HTR-8/SVneo (cell line): ENCODE data around the gene GNB1.
"Not testable (repeated sequence)": the region's sequence is repeated elsewhere in the genome, so short reads cannot be mapped to it uniquely, and the experiment has no call there.

Experiments
- DNase-seq: peaks from one replicate; pipeline ENCODE4 v3.0.0; 2011; ENCODE audit warnings: low spot score, mixed read lengths; ENCODE audit not compliant: insufficient read length
- FAIRE-seq: peaks from 2 replicates; lab custom pipeline; 2011; peaks lifted over from hg19 to GRCh38; lab: Jason Lieb, UNC

The GNB1 gene

DNA sequence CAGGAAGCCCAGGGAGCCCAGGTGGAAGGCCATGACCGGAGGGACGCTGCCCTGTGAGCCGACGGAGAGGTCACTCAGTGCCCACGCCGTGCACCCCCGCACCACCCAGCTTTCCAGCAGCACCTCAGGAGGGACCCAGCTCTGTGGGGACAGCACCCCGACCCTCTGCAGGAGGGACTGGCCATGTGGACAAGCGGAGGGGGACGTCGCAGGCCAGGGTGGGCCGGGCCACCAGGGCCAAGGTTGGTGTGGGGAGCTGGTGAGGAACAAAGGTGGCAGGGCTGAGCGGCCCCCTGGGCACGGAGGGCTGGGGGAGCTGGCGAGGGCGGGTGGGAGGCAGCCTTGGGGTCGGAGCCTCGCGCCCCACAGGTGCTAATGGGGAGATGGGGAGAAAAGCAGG is 135.5 kb downstream of the GNB1 start:
- FAIRE-seq (no peak), DNase-seq (no peak)

DNA sequence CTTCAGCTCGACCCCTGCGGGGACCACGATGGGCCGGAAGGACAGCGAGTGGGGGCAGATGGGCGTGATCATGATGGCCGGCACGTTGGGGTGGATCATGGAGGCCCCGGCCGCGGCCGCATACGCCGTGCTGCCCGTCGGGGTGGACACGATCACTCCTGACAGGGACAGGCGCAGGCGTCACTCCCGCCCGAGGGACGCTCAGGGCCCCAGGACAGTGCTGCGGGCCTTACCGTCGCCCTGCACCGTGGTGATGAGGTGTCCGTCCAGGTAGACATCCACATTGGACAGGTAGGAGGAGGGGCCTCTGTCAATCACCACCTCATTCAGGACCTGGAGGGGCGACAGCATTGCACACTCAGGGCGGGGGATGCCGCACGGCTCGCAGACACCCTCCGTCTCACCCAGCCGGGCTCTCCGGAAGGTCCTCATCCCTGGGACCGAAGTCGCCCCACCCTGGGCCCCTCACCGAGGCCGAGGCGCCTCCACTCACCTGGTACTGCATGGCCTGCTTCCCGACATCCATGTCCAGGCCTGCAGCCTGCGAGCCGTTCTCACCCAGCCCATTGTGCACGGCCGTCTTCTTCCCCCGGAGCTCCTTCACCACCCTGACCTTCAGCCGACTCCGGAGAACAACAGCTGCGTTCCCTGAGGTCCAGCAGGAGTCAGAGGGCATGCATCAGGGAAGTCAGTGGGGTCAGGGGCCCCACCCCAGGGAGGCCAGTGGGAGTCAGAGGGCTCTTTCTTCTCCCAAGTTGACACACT is 136.7 kb downstream of the GNB1 start:
- DNase-seq (no peak), FAIRE-seq (no peak)

DNA sequence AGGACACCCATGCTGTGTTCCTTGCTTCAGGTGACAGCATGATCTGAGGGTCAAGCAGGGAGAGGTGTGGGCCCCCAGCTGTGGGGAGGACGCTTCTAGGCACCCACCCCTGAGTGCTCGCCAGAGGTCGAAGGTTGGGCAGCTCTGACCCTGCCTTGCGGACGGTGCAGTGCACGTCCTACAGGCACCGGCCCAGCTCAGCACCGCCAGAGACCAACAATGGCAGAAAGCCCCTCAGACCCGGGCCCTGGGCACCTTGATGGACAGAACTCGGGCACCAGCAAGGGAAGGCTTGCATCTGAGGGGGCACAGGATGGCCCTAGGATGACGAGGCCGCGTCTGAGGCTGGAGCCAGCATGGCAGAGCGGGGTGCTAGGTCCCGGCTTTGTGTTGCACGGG is 137.3 kb downstream of the GNB1 start:
- FAIRE-seq (no peak), DNase-seq (no peak)

DNA sequence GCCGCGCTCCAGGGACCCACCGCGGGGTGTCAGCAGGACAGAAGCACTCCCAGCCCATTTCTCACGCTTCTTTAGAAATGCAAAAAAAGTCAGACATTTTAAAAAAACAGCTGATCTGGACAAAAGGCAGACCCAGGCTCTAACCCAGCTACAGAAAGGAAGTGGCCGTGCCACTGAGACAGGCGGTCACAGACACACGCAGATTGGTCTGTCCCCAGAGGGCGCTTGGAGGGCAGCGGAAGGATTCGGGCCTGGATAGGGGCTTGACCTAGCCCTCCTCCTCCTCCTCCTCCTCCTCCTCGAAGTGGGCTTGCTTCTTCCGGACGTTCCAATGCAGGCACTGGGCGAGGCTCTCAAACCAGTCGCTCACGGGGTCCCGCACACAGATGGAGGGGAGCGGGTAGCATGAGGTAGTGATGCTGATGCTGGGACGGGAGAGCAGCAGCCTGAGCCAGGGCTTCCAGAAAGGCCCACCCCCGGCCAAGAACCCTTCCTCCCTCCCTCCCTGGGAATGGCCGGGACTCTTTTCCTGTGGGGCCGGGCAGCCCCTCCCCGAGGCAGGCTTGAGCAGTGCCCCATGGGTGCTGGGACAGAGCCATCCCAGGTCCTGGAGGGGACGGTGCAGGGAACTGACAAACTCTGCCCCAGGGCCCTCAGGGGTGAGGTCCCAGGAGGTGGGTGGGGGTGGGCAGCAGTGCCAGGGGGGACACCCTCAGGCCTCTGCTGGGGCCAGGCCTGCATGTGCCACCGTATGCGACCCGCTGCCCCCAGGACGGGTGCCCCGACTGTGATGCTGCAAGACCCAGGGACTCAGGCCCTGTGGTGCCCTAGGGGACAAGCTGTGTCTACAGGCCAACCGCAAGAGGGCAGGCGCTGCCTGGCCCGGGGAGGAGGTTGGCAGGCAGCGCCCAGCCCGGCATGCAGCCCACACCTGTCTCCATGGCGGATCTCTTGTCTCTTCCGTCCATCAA is 138.0 kb downstream of the GNB1 start:
- DNase-seq (no peak), FAIRE-seq (no peak)

DNA sequence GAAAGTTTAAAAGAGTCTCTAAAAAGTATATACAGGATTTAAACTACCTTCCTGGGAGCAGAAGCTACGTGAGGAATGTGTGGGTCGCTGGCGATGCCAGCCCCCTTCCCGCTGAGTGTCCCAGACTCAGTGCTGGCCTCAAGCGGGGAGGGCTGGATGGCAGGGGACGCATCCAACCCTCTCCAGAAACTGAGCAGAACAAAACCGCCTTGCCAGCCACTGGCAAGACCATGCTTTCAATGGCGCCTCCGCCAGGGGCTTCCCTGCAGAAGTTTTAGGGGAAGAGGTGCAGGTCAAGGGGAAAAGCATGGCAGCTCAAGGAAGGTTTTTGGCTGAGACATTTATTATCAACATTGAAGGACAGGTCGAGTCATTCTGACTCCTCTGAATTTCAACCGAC is 138.7 kb downstream of the GNB1 start:
- FAIRE-seq, result no peak

DNA sequence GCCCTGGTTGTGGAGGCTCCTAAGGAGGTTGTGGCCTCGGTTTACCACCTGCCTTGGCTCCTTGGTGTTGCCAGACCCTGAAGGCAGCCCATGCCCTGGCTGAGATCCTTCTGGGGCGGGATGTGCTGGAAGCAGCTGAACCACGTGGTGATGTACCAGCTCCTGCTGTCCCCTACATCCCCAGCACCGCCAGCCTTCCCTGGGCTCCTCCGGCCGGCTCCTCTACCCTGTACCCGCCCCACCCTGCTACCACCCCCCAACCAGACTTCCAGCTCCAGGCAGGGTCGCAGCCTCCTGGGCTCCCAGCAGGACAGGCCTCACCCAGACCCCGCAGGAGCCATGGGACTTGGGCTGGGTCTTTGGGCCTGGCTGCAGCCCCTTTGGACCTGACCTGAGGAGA is 140.9 kb downstream of the GNB1 start:
- not testable (repeated sequence) for FAIRE-seq

More for the DNA sequence above, 138.7 kb downstream of the GNB1 start:
- no peak for DNase-seq

DNA sequence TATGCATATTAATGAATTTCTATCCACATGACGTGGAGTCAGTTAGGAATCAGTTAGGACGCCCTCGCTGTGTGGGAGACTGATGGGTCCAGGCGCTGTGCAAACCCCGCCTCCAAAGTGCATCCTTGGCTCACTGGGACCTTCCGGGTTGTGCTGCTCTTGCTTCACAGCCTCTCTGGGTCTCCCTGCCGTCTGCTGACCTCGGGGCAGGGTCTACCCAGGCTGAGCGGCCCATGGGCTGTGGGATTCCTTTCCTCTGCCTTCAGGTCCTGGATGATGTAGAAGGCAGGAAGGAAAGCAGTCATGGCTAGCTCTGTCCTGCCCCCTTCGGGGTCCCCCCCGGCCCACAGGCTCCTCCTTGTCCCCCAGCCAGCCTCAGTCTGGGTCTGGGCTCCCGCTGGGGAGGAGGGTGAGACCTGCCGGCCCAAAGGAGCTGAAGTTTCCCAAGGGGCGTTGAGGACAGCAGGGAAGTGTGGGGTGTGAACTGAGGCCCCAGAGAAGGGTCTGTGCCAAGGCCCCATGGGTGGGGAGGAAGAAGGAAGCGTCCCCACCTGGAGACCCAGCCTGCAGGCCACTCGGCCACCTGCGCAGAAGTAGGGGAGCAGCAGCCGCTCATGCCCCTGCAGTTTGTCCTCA is 142.1 kb downstream of the GNB1 start:
- DNase-seq, result no peak

More for the DNA sequence above, 140.9 kb downstream of the GNB1 start:
- not testable (repeated sequence) for DNase-seq

DNA sequence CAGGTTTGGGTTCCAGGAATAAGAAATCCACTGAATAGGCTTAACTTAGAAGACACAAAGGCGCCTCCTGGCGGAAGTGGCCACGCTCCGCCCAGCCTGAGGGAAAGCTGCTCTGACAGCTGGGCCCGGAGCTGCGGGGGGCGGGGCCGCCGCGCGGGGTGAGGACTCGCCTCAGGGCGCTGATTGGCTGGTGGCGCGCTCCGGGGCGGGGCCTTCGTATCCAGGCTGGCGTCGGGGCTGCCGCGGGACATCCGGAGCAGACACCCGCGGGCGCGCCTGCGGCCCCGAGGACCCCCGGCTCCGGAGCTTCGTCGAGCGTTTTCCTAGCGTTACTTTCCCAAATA is 144.3 kb downstream of the GNB1 start:
- DNase-seq, FAIRE-seq: not testable (repeated sequence)

More for the DNA sequence above, 142.1 kb downstream of the GNB1 start:
- FAIRE-seq, result no peak

DNA sequence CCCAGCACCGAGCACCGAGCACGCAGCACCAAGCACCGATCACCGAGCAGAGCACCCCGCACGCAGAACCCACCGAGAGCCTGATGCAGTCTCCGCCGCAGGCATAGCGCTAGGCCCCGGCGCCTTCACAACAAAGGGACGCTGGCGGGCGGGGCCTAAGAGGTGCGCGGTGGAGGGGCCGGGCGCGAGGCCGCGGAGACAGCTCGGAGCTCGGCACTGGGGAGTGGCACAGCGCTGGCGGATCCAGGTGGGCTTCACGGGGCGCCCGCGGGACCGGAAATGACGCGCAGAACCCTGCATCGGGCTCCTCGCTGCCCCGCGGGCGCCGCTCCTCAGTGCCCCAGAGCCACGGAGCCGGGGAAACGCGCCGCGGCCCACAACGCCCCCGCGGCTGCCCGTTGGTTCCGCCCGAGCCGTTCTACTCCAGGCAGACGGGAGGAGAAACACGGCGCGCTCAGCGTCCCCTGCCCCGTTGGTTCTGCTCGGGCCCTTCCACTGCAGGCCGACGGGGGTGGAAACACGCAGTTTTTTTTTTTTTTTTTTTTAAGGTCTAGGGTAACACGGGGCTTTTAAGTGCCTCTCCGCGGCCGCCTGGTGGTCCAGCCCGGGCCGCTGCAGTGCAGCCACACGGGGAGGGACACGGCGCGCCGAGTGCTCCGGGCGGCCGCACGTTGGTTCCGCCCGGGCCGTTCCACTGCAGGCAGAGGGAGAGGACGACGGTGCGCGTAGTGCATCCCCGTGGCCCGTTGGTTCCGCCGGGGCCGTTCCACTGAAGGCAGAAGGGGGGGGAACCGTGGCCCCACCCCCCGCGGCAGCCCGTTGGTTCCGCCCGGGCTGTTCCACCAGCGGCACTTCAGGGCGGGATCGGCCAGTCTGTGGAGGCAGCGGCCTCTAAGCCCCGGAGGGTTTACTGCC is 145.0 kb downstream of the GNB1 start:
- DNase-seq, result not testable (repeated sequence)
- FAIRE-seq, result peak; percentile 98

DNA sequence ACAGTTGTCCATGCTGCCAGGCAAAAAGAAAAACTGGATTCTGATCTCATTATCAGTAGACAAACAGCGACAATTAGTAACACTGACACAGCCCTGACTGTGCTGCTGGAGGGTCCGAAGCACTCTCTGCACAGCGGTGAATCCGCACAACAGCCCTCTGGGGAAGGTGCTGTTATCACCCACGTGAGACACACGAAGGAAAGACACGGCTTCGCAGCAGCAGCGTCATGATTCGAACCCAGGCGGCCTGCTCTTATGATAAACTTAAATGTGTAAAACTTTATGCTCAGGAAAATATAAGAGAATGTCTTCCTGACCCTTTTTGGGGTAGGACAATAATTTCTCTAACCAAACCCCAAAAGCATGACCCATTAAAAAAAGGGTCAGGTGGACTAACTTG is 148.4 kb downstream of the GNB1 start:
- not testable (repeated sequence) for DNase-seq

DNA sequence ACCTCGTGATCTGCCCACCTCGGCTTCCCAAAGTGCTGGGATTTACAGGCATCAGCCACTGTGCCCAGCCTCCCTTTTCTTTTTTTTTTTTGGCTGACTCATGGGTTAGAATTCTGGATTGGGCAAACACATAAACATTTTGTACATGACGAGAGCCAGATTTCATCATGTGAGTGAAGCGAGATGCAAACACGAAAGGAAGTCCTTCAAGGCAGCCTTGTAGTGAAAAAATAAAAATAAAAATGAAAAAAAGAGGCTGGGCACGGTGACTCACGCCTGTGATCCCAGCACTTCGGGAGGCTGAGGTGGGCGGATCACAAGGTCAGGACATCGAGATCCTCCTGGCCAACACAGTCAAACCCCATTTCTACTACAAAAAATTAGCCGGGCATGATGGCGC is 149.9 kb downstream of the GNB1 start:
- FAIRE-seq, result not testable (repeated sequence)
- peak; percentile 53 for DNase-seq

More for the DNA sequence above, 148.4 kb downstream of the GNB1 start:
- not testable (repeated sequence) for FAIRE-seq

DNA sequence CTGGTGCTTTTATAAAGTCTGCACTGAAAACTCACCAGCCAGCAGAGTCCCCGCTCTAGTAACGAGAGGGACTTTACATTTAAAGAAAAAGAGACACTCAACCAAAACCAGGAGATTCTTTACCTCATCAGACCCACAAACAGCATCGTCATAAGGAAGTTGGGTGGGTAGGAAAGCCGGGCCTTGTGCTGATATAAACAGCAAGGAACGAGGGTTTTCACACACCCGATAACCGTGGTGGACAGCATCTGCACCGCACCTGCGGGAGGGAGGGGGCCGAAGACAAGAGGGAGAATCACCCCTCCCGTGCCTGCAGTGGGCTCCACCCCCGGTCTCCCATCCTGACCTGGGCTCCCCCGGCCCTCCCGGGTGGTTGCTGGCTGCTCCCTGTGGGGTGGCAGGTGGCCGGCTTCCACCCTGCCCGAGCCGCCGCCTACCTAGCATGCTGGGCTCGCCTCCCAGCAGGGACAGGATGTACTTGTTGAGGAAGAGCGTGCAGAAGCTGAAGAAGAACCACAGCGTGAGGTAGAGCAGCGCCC is 152.0 kb downstream of the GNB1 start:
- not testable (repeated sequence) for DNase-seq, FAIRE-seq

DNA sequence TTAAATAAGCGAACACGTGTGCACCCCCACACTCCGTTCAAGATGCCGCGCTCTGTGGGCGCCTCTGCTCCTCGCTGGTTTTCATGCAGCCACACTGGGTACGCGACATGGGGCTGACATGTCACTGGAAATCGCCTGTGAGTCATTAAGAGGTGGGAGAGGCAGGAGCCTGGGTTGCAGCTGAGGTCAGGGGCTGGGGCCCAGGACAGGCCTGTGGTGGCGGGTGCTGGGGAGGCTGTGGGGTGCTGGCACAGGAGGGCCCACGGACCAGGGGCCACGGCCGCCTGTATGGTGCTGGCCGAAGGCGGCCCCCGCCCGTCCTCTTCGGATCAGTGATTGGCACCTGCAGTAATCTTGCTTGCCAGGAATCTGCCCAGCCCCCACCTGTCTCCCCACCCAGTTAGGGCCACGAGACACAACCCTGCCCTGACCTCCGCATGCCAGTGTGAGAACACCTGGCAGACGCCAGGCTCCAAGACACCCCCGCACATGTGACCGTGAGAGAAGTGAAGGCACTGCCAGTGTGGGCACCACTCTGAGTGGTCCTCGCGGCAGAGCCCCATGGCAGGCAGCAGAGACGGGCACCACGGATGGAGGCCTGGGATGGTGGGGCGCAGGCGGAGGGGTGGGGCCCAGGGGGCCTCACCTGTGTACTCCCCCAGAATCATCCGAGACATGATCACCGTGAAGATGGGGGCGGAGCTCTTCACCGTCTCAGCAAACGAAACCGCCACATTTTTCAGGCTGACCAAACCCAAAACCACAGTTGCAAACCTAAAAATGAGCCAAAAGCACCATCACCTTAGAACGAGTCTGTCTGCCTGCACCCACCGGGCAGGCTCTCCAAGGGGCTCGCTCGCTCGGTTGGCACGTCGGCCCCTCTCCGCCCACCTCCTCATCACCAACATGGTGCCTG is 153.0 kb downstream of the GNB1 start:
- DNase-seq, FAIRE-seq: not testable (repeated sequence)
